Esophagus (tissue), 2 donors: ENCODE measurements around the gene LRP5. TPM values are rescaled to one million over a fixed set of nuclear protein-coding genes. Genes with fewer than 3 reads are reported as not detected.
A peak's percentile ranks its signal among the peaks of the same experiment; 100 is the strongest.

Experiments
- H3K27ac ChIP-seq, 2 donors: one replicate each; pipeline ENCODE4 v1.5.1; 2013; ENCODE audit warnings: low read depth in 2 of 2, mild to moderate bottlenecking in 2 of 2, inconsistent platforms in 1 of 2, low read length in 1 of 2, moderate library complexity in 1 of 2
- H3K27me3 ChIP-seq, 2 donors: one replicate each; pipeline ENCODE4 v1.6.1; 2013; ENCODE audit warnings: low read length in 2 of 2, control low read depth in 1 of 2, mild to moderate bottlenecking in 1 of 2; ENCODE audit not compliant: insufficient read depth in 2 of 2, control insufficient read depth in 1 of 2
- H3K36me3 ChIP-seq, 2 donors: one replicate each; pipeline ENCODE4 v1.6.1; 2013; ENCODE audit warnings: low read length in 1 of 2; ENCODE audit not compliant: control insufficient read depth in 2 of 2, insufficient read depth in 2 of 2
- H3K4me1 ChIP-seq, 2 donors: one replicate each; pipeline ENCODE4 v1.6.1; 2013; ENCODE audit warnings: low read length in 1 of 2; ENCODE audit not compliant: control insufficient read depth in 2 of 2, insufficient read depth in 2 of 2
- H3K4me3 ChIP-seq, 2 donors: one replicate each; pipeline ENCODE4 v1.5.1; 2013; ENCODE audit warnings: low read length in 2 of 2, mild to moderate bottlenecking in 2 of 2, low read depth in 1 of 2, moderate library complexity in 1 of 2
- H3K9me3 ChIP-seq, 2 donors: one replicate each; pipeline ENCODE4 v1.6.1; 2013; ENCODE audit warnings: mild to moderate bottlenecking in 2 of 2, low read depth in 1 of 2, low read length in 1 of 2, moderate library complexity in 1 of 2; ENCODE audit not compliant: control insufficient read depth in 2 of 2, insufficient read depth in 1 of 2
- WGBS, 2 donors: extraction: QIAGEN DNeasy Blood & Tissue Kit; methylation state at CpG; one replicate each; pipeline ENCODE4 v1.1.7; 2013; 5-methylcytosine and 5-hydroxymethylcytosine counted together
- polyA plus RNA-seq, 2 donors: library from polyadenylated mRNA; stranded (reverse); fragments of 200-250 nt; gene quantifications; one replicate each; pipeline ENCODE4 v1.2.3, GENCODE V29; 2013
- donor health status: healthy with polysubstance abuse.
- donor health status: Bipolar disorder and iron deficiency.

LRP5 gene
- polyA plus RNA-seq, 2 donors: 16.0 to 24.5 TPM

DNA sequence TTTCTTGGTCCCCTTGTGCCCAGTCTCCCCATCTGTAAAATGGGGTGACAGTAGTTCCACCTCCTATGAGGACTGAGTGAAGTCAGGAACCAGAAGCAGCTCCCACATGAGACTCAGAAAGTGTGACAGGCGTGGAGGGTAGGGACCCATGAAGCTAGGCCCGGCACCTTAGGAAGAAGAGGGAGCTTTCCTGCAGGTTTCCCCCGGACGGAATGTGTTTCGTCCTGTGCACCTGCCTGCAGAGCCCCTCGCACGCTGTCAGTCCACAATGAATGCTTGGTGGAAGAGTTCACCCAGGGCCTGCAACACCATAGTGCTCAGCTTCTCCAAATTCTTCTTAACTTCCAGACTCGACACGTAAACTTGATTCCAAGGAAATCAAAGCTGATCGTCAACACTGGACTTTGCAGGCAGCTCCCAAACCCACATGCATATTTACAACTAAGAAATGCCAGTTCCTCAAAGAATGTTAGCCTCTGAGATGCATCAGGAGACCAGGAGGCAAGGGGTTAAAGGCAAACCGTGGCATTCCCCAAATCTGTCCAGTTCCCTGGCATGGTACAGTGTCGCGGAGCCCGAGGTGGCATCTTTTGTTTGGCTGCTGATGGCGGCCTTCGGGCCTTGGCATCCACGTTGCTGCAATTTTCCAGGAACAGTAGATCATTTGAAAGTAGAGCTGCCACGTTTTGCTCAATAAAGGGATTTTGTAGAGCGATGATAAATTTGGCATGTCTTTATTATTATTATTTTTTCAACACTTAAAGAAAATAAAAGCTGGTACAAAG lies 15.4 kb downstream of the LRP5 start:
- H3K27ac ChIP-seq: no peak overlapping the region
- H3K27me3 ChIP-seq: no peaks in the 10 kb centered on the region
- H3K36me3 ChIP-seq: peaks cover 0 to 6% of the 10 kb centered on the region in 2 donors
- 49 to 52% methylated on average over 19 of the region's 19 CpGs for WGBS, 2 donors
- no peaks in the 10 kb centered on the region for H3K9me3 ChIP-seq
- no peak overlapping the region for H3K4me3 ChIP-seq
- peaks cover 5 to 11% of the 10 kb centered on the region in 2 donors for H3K4me1 ChIP-seq

DNA sequence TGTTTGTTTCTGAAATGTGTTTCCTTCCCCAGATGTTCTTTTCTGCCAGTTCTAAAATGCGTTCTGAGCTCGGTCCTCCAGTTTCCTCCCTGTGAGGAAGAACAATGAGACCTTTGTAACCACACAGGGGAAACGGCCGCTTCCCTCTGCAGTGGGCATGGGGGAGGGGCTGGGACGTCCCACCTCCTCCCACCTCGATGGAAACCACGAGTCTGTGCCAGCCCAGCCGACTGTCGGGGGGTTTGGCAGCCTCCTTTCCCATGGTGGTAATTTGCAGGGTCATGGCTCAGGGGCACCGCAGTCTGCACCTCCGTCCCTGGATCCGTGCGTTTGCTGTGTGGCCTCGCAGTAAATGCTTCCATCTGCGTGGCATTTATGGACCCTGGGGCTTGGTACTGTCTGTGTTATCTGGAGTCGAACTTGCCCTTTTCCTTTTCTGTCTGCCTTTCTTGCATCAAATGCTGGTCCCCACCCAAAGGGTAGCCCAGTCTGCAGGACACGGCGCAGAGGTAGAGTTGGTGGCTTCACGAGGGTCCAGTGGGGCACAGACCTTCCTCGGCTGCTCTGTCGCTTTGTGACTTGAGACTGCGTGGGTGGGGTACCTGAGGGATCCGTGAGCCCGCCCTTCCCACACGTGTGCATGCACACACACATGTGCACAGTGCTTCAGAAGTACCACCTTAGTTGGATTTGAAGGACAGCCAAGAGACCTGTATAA lies 16.1 kb downstream of the LRP5 start:
- H3K27ac ChIP-seq: peak overlapping the region in 1 of 2 donors; percentile 20
- WGBS, 2 donors: 47 to 54% methylated on average over 25 of the region's 25 CpGs
- H3K4me3 ChIP-seq: no peak overlapping the region
- peaks cover 5 to 11% of the 10 kb centered on the region in 2 donors for H3K4me1 ChIP-seq
- no peaks in the 10 kb centered on the region for H3K9me3 ChIP-seq
- peaks cover 0 to 6% of the 10 kb centered on the region in 2 donors for H3K36me3 ChIP-seq
- H3K27me3 ChIP-seq: no peaks in the 10 kb centered on the region

DNA sequence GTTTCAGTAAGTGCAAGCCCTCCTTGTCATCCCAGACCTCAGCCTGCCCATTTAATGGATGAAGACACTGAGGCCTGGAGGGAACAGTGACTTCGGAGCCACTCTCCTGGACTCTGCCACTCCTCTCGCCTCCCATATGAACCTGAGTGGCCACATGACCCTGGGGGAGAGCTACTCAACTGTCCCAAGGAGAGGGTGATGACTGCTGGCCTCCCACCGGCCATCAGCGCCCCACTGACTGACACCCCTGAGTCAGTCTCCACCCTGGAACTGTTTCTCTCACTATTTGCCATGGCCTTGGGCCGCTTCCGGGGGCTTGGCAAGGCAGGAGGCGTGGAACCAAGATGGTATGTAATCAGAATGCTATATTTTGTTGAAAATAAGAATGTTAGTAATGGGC lies 17.1 kb downstream of the LRP5 start:
- Histone ChIP-seq H3K4me3 (no peak overlapping the region), H3K9me3 (no peaks in the 10 kb centered on the region), H3K36me3 (peaks cover 0 to 6% of the 10 kb centered on the region in 2 donors), H3K4me1 (peaks cover 5 to 11% of the 10 kb centered on the region in 2 donors), H3K27ac (peak overlapping the region in 1 of 2 donors; percentile 15), H3K27me3 (no peaks in the 10 kb centered on the region)
- 63 to 74% methylated on average over 7 of the region's 7 CpGs for WGBS, 2 donors

DNA sequence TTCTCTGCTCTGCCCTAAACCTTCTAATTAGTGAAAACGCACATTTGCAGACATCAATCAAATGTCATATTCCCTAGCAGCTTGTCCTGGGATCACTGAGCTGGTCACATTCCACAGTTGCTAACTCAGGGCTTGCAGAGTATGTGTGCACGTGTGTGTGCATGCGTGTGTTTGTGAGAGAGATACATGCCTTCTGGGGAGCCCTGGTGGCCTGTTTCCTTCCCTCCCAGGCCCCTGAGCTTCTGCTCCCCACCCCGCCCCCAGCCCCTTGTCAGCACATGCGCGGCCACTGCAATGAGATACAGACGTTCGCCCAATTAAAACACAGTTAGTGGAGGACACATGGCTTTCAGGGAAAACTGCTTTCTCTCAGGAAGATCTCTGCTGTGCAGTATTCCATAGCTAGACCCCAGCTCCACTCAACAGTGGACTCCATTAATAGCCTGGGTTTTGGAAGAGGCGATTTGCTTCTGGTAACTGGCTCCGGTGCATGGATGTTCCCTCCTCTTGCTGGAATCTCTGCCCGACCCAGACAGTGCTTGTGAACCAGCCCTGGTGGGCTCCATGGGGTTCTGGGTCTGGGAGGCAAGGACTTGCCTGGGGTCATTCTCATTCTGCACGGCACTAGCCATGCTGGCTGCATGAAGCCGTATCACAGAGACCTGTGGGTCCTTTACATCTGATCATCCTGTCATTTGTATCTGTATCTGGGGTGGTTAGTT lies 17.7 kb downstream of the LRP5 start:
- H3K9me3 ChIP-seq: no peaks in the 10 kb centered on the region
- peaks cover 5 to 11% of the 10 kb centered on the region in 2 donors for H3K4me1 ChIP-seq
- no peaks in the 10 kb centered on the region for H3K27me3 ChIP-seq
- peaks cover 0 to 6% of the 10 kb centered on the region in 2 donors for H3K36me3 ChIP-seq
- no peak overlapping the region for H3K4me3 ChIP-seq
- peak overlapping the region; percentile 3 to 26 for H3K27ac ChIP-seq
- 60 to 63% methylated on average over 13 of the region's 13 CpGs for WGBS, 2 donors

DNA sequence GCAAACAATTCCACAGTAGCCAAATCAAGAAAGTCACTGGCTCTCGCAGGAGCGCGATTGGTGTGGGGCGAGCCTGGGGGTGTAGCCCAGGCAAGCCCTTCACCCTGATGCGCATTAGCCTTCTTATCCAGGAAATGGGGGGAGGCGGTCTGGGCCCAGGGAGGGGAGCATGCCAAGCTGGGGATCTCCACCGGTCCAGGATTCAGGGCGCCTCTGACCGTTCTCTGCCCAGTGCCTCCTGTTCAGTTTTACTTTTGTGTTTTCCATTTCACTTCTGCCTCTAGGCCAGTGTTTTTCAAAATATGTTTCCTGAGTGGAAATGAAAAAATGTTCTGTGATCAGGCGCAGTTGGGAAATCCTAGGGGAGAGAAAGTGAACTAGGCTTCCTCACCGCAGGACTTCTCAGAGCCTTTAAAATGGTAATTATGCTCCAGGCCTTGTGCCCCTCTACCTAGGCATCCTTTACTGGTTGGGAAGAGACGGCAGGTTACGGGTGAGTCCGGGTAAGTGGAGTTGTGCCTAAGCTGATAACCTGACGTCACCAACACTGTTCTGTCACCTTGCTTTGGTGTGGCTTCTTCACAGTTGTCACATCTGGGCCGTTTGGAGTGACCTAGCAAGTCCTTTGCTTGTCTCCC lies 18.4 kb downstream of the LRP5 start:
- WGBS, 2 donors: 72 to 74% methylated on average over 16 of the region's 16 CpGs
- peaks cover 0 to 6% of the 10 kb centered on the region in 2 donors for H3K36me3 ChIP-seq
- no peaks in the 10 kb centered on the region for H3K9me3 ChIP-seq
- H3K27ac ChIP-seq: peak overlapping the region; percentile 26 to 54
- H3K4me3 ChIP-seq: no peak overlapping the region
- H3K27me3 ChIP-seq: no peaks in the 10 kb centered on the region
- peaks cover 5 to 14% of the 10 kb centered on the region in 2 donors for H3K4me1 ChIP-seq

DNA sequence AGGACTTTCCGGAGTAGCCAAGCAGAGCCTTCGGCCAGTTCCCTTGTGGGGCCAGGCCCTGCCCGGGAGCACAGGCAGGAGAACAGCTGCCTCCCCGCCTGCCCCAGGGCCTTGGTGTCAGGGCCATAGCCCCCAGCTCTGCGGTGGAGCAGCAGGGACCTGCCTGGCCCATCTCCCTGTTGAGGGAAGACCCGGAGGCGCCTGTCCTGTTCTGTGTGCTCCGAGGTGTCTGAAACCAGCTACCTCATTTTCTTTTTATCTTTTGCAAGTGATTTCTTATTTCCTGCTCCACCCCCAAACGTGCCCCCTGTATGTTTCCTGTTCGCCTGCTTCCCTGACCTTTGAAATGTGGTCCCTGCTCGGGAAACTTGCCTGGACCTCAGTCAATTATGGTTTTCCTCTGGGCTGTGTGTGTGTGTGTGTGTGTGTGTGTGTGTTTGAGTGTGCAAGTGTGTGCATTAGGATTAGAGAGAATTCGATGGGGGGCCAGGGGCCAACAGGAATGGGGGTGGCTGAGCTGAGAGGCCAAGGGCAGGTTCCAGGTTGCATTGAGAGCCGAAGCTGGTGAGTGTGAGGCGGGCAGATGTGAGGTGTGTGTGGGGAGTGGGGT lies 19.1 kb downstream of the LRP5 start:
- Histone ChIP-seq H3K27ac (peak overlapping the region; percentile 8 to 54), H3K4me3 (no peak overlapping the region), H3K4me1 (peaks cover 2 to 12% of the 10 kb centered on the region in 2 donors), H3K9me3 (no peaks in the 10 kb centered on the region), H3K27me3 (no peaks in the 10 kb centered on the region), H3K36me3 (peaks cover 0 to 6% of the 10 kb centered on the region in 2 donors)
- WGBS, 2 donors: 42 to 53% methylated on average over 14 of the region's 14 CpGs

DNA sequence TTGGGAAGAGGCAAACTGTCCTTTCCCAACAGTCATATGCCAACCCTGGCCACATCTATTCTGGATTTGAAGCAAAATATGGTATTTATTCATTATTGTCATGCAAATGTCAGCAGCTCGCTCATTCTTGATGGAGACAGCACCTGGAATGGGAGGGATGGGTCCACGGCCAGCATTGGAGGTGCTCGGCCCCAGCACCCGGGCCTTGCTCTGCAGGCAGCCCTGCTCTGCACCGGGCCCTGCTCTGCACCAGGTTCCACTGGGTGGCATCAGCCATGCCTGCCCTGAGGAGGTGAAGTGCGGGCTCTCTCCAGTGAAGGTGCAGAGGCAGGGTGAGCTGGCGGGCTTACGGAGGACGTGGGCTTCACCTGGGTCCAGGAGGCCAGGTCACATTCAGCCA lies 19.8 kb downstream of the LRP5 start:
- WGBS, 2 donors: 89 to 94% methylated on average over 9 of the region's 9 CpGs
- H3K4me3 ChIP-seq: no peak overlapping the region
- H3K9me3 ChIP-seq: no peaks in the 10 kb centered on the region
- no peak overlapping the region for H3K27ac ChIP-seq
- no peaks in the 10 kb centered on the region for H3K27me3 ChIP-seq
- H3K36me3 ChIP-seq: peaks cover 0 to 2% of the 10 kb centered on the region in 2 donors
- peaks cover 2 to 14% of the 10 kb centered on the region in 2 donors for H3K4me1 ChIP-seq

DNA sequence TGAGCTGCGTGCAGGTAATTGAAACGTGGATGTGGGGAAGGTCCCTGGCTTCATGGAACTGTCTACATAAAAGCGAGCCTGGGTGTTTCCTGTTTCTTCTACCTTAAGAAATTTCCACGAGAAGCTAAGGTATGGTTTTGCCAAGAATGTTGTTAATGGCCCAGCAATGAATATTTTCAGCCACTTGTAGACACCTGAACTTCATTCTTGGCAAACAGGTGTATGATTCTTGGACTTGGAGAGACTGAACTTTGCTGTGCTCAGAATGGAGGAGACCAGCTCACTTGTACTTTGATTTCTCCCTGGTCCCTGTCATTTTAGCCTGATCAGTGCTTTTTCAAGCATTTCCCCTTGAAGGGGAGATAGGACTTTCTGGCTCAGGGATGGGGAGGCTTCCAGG lies 20.8 kb downstream of the LRP5 start:
- Histone ChIP-seq H3K36me3 (peaks cover 0 to 2% of the 10 kb centered on the region in 2 donors), H3K4me1 (peaks cover 7 to 23% of the 10 kb centered on the region in 2 donors), H3K9me3 (no peaks in the 10 kb centered on the region), H3K27me3 (no peaks in the 10 kb centered on the region), H3K4me3 (no peak overlapping the region), H3K27ac (no peak overlapping the region)
- 50 to 56% methylated on average over 4 of the region's 4 CpGs for WGBS, 2 donors

DNA sequence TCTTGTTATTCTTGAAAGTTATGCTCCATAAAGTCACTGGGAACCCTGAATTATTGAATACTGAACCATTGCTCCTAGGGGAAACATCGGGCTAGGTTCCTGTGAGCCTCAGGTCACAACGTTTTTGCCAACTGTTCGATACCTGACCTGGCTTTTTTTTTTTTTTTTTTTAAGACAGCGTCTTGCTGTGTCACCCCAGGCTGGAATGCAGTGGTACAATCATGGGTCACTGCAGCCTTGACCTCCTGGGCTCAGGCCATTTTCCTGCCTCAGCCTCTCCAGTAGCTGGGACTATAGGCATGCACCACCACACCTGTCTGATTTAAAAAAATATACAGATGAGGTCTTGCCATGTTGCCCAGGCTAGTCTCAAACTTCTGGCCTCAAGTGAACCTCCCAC lies 22.5 kb downstream of the LRP5 start:
- Histone ChIP-seq H3K9me3 (no peaks in the 10 kb centered on the region), H3K27me3 (no peaks in the 10 kb centered on the region), H3K4me1 (peaks cover 9 to 21% of the 10 kb centered on the region in 2 donors), H3K27ac (no peak overlapping the region), H3K36me3 (no peaks in the 10 kb centered on the region), H3K4me3 (no peak overlapping the region)
- WGBS, 2 donors: 91 to 97% methylated on average over 4 of the region's 4 CpGs
